Limb (tissue), 2 donors: Measurements from ENCODE around the gene TMEM100.
A peak's percentile ranks its signal among the peaks of the same experiment; 100 is the strongest.

Source experiments
- DNase-seq, 2 donors: peaks; one replicate each; pipeline ENCODE4 v3.0.0-alpha.2; 2016; ENCODE audit errors: extremely low spot score in 2 of 2

TMEM100 gene

GRCh38 chr17:55722742-55723487 lies at the start of gene TMEM100:
TMEM100 (minus strand) TSS chr17:55722864; CDS start chr17:55721070, 1,794 bp downstream.
- peak; percentile 51 to 70 for DNase-seq

- no peak for DNase-seq
These were observed 49.4 kb upstream of the TMEM100 start for GRCh38 chr17:55772086-55772485.

GRCh38 chr17:55770196-55770870 lies 47.7 kb upstream of the TMEM100 start:
- peak in 1 of 2 donors; percentile 62 for DNase-seq

- DNase-seq = no peak
These were observed 46.9 kb upstream of the TMEM100 start for GRCh38 chr17:55769625-55770000.

GRCh38 chr17:55768936-55769624 lies 46.4 kb upstream of the TMEM100 start:
- no peak for DNase-seq

GRCh38 chr17:55765472-55765871 lies 42.8 kb upstream of the TMEM100 start:
- no peak for DNase-seq

GRCh38 chr17:55764610-55765009 lies 41.9 kb upstream of the TMEM100 start:
- DNase-seq = no peak

GRCh38 chr17:55763856-55764255 lies 41.2 kb upstream of the TMEM100 start:
- DNase-seq = no peak

GRCh38 chr17:55762086-55762858 lies 39.6 kb upstream of the TMEM100 start:
- no peak for DNase-seq

- DNase-seq = no peak
These were observed 38.1 kb upstream of the TMEM100 start for GRCh38 chr17:55760643-55761355.

- DNase-seq = no peak
These were observed 35.5 kb upstream of the TMEM100 start for GRCh38 chr17:55758171-55758570.

GRCh38 chr17:55757659-55758058 lies 35.0 kb upstream of the TMEM100 start:
- DNase-seq = no peak

GRCh38 chr17:55756689-55757088 lies 34.0 kb upstream of the TMEM100 start:
- DNase-seq = no peak

- DNase-seq = no peak
These were observed 29.1 kb upstream of the TMEM100 start for GRCh38 chr17:55751720-55752250.

- DNase-seq = peak; percentile 92 to 93
These were observed 28.3 kb upstream of the TMEM100 start, which contains the start of gene PCTP for GRCh38 chr17:55750750-55751657. PCTP (plus strand) TSS chr17:55751051; CDS start chr17:55751104, 53 bp downstream.

- DNase-seq = no peak
These were observed 27.3 kb upstream of the TMEM100 start for GRCh38 chr17:55749985-55750384.

- DNase-seq = no peak
These were observed 26.2 kb upstream of the TMEM100 start for GRCh38 chr17:55748841-55749240.

GRCh38 chr17:55747209-55747608 lies 24.5 kb upstream of the TMEM100 start:
- DNase-seq = no peak

- DNase-seq = no peak
These were observed 23.8 kb upstream of the TMEM100 start for GRCh38 chr17:55746466-55746865.

GRCh38 chr17:55745258-55745657 lies 22.6 kb upstream of the TMEM100 start:
- DNase-seq = no peak
